ENCODE measurements around the gene MVB12B.

- TF ChIP-seq, protein P1, sequence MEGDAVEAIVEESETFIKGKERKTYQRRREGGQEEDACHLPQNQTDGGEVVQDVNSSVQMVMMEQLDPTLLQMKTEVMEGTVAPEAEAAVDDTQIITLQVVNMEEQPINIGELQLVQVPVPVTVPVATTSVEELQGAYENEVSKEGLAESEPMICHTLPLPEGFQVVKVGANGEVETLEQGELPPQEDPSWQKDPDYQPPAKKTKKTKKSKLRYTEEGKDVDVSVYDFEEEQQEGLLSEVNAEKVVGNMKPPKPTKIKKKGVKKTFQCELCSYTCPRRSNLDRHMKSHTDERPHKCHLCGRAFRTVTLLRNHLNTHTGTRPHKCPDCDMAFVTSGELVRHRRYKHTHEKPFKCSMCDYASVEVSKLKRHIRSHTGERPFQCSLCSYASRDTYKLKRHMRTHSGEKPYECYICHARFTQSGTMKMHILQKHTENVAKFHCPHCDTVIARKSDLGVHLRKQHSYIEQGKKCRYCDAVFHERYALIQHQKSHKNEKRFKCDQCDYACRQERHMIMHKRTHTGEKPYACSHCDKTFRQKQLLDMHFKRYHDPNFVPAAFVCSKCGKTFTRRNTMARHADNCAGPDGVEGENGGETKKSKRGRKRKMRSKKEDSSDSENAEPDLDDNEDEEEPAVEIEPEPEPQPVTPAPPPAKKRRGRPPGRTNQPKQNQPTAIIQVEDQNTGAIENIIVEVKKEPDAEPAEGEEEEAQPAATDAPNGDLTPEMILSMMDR (IDR thresholded peaks at IDR 0.05): no peak
- no peak for TF ChIP-seq POLR2AphosphoS5 (IDR thresholded peaks at IDR 0.05)
- no peak for TF ChIP-seq EP300 (IDR thresholded peaks at IDR 0.05)
- TF ChIP-seq POLR2A (IDR thresholded peaks at IDR 0.05): no peak
Observed at GRCh38 chr9:126412905-126413304, 86.3 kb downstream of the MVB12B start.
